ENCODE results near the gene CHEK2. TPM values are rescaled to one million over a fixed set of nuclear protein-coding genes. Genes with fewer than 3 reads are reported as not detected.

CHEK2 gene
- 7.5 and 8.9 TPM in 2 replicates for total RNA-seq

GRCh38 chr22:28741785-28742561 is at the start of gene CHEK2, which contains the start of gene HSCB:
Gene CHEK2 (minus strand): TSS chr22:28741820. CDS start chr22:28734721, 7,099 bp downstream.
Gene HSCB (plus strand): TSS chr22:28742039. CDS start chr22:28742096, 57 bp downstream.

GRCh38 chr22:28772633-28773460 is 31.2 kb upstream of the CHEK2 start, which contains the start of gene CCDC117:
Gene CCDC117 (plus strand): TSS chr22:28772695. CDS start chr22:28772850, 155 bp downstream.

DNA sequence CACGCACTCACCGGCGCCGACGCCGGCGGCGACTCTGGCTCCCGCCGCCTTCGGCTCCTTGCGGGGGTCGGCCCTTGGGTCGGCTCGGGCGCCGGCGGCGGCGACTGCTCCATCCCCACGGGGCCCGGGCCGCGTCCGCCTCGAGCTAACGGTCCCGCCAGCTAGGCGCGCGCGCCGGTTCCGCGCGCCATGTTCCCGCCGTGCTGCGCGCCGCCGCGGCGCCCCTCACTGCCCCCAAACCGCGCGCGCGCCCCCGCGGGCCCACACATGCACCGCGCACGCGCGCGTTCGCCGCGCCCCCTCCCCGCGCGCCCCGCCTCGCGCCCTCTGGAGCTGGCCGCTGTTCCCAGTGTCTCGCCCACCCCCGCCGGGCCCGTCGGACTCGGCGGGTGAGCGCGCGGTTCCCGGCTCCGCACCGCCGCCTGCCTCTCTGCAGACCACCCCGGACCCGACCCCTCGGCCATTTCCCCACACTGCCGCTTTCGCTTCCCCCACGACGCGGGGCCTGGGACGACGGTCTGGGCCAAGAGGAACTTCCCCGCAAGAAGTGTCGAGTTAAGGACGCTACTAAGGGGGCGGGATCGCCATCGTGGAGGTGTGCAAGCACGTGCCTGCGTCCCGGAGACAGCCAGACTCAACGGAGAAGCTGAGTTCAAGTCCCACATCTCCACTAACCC is 61.9 kb downstream of the CHEK2 start, which contains the start of gene TTC28:
TTC28 (minus strand) TSS at position 230 of the 677 bp plus-strand sequence; CDS start at position 113, 117 bp downstream.

Small RNAs within 50 kb of the gene (small RNA-seq; reads per million reads assigned to genes)
- not detected for gene RN7SL162P

Other genes starting within 250 kb of the CHEK2 start
- 93.6 and 95.8 TPM in 2 replicates for gene TTC28, start 62.0 kb downstream of the CHEK2 start, total RNA-seq
- gene HSCB, start 219 bp upstream of the CHEK2 start, total RNA-seq, result 11.7 and 18.1 TPM in 2 replicates
- gene CCDC117, start 30.9 kb upstream of the CHEK2 start, total RNA-seq, result 27.3 and 28.9 TPM in 2 replicates
- 288 and 324 TPM in 2 replicates for gene XBP1, start 58.7 kb upstream of the CHEK2 start, total RNA-seq
- 6.1 and 7.1 TPM in 2 replicates for gene ZNRF3, start 141.8 kb upstream of the CHEK2 start, total RNA-seq